Right lobe of liver (tissue), 6 donors: ENCODE results near the gene CADM2. TPM values are rescaled to one million over a fixed set of nuclear protein-coding genes. Genes with fewer than 3 reads are reported as not detected.

Experiments used
- ATAC-seq, 4 donors: fragments of 200-7000 bp; cut with Tn5 transposase; one replicate each; pipeline ENCODE4 v1.9.1; 2020; ENCODE audit warnings: mild to moderate bottlenecking in 4 of 4, moderate library complexity in 4 of 4
- DNase-seq, 3 donors: peaks; one replicate each; pipeline ENCODE4 v3.0.0-alpha.2; 2020
- H3K27ac ChIP-seq, 3 donors: fragments of 200-600 bp; one replicate each; pipeline ENCODE4 v1.8.0; 2022
- H3K27me3 ChIP-seq, 2 donors: fragments of 200-600 bp; one replicate each; pipeline ENCODE4 v1.8.0; 2022
- H3K36me3 ChIP-seq, 4 donors: fragments of 200-600 bp; sonication (generic) in 1 of 4; one replicate each; pipeline versions ENCODE4 v1.5.1 to v1.8.0; 2017 to 2022; ENCODE audit warnings: control low read depth in 1 of 4
- H3K4me1 ChIP-seq, 4 donors: fragments of 200-600 bp; sonication (generic) in 1 of 4; one replicate each; pipeline versions ENCODE4 v1.5.1 to v1.8.0; 2017 to 2022; ENCODE audit warnings: control low read depth in 1 of 4
- H3K4me3 ChIP-seq, 3 donors: fragments of 200-600 bp; one replicate each; pipeline ENCODE4 v1.8.0; 2022
- H3K9me3 ChIP-seq, 4 donors: fragments of 200-600 bp; sonication (generic) in 1 of 4; one replicate each; pipeline versions ENCODE4 v1.5.1 to v1.8.0; 2017 to 2022; ENCODE audit warnings: control low read depth in 1 of 4
- POLR2A ChIP-seq: fragments of 450-650 bp; IDR thresholded peaks from one replicate; pipeline ENCODE4 v1.6.1; 2017; ENCODE audit warnings: antibody characterized with exemption, mild to moderate bottlenecking
- WGBS: methylation state at CpG from one replicate; pipeline ENCODE4 v1.1.6; 2018; ENCODE audit warnings: low coverage, low lambda C conversion rate; ENCODE audit not compliant: insufficient coverage; ENCODE audit errors: missing lambda C conversion rate; 5-methylcytosine and 5-hydroxymethylcytosine counted together
- intact Hi-C, 2 donors: fragments of 100-400 bp; cut with DNase I; formaldehyde crosslinking; loops; one replicate each; pipeline versions ENCODE4 v1.11.2 to v1.14.1; 2022
- total RNA-seq, 6 experiments: library from RNA; depleted of rRNA in 2 of 6; stranded (reverse); fragments of >200 nt in 2 of 6; fragmentation: NEBNext Ultra II Directional in 3 of 6; extraction: Animal tissue kit (Norgen Biotek cat#: 25700) in 3 of 6; gene quantifications; one replicate each; pipeline versions ENCODE4 v1.1.0 to v1.2.4, GENCODE V29; 2016 to 2023
- TF ChIP-seq, protein P1 (sequence below), 4 donors: fragments of 200-600 bp in 3 of 4; fragments of 450-650 bp in 1 of 4; IDR thresholded peaks; one replicate each; pipeline versions ENCODE4 v1.5.1 to v1.8.0; 2016 to 2022; ENCODE audit warnings: antibody characterized with exemption in 4 of 4, mild to moderate bottlenecking in 2 of 4
- donor health status: DM: no; HTN: yes; CAD: no.
- donor health status: DM: no; HTN: no; CAD: no.
- donor health status: DM: no; HTN: no; CAD: no.
- donor health status: DM: no; HTN: yes; CAD: no.
- donor health status: DM: no; HTN: yes; CAD: no.

Gene CADM2
- total RNA-seq, 6 experiments from 2014 or later = under 0.01 to 1.7 (median 0.15) TPM

GRCh38 chr3:85254738-85255137 lies 295.9 kb downstream of the CADM2 start:
- Histone ChIP-seq H3K27me3 (no peaks in the 10 kb centered on the region), H3K4me3 (no peak overlapping the region), H3K36me3 (no peaks in the 10 kb centered on the region), H3K4me1 (no peaks in the 10 kb centered on the region), H3K27ac (no peak overlapping the region), H3K9me3 (no peaks in the 10 kb centered on the region)
- 52% methylated on average over 3 of the region's 3 CpGs for WGBS
- ATAC-seq (no peak), DNase-seq (no peak)
- intact Hi-C loops = no loop called here
- TF ChIP-seq POLR2A = no peak
- TF ChIP-seq, protein P1, sequence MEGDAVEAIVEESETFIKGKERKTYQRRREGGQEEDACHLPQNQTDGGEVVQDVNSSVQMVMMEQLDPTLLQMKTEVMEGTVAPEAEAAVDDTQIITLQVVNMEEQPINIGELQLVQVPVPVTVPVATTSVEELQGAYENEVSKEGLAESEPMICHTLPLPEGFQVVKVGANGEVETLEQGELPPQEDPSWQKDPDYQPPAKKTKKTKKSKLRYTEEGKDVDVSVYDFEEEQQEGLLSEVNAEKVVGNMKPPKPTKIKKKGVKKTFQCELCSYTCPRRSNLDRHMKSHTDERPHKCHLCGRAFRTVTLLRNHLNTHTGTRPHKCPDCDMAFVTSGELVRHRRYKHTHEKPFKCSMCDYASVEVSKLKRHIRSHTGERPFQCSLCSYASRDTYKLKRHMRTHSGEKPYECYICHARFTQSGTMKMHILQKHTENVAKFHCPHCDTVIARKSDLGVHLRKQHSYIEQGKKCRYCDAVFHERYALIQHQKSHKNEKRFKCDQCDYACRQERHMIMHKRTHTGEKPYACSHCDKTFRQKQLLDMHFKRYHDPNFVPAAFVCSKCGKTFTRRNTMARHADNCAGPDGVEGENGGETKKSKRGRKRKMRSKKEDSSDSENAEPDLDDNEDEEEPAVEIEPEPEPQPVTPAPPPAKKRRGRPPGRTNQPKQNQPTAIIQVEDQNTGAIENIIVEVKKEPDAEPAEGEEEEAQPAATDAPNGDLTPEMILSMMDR (IDR thresholded peaks at IDR 0.05) = no peak

DNA sequence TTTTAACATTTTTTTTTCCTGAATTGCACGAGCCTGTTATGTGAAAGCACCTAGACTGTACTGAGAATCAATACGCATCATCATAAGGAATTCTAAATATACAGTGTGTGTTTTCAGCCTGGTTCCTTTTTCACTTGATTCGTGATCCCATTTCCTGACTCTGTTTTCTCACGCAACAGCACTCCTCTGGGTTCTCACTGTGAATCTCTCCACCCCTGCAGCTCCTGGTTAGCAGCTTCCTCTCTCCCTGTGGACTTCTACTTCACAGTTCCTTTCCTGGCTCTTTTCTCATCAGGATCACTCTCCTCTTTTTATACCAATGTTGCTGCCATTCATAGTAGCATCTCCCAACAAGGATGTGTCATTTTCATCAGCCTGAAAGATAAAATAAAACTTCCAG lies 297.2 kb downstream of the CADM2 start:
- H3K27me3 ChIP-seq = no peaks in the 10 kb centered on the region
- no peaks in the 10 kb centered on the region for H3K4me1 ChIP-seq
- DNase-seq = no peak
- no peaks in the 10 kb centered on the region for H3K9me3 ChIP-seq
- intact Hi-C loops = no loop called here
- no peaks in the 10 kb centered on the region for H3K36me3 ChIP-seq
- TF ChIP-seq, protein P1 (IDR thresholded peaks at IDR 0.05) = no peak
- no peak for TF ChIP-seq POLR2A
- WGBS = 18% methylated on average over 4 of the region's 4 CpGs
- no peak for ATAC-seq
- no peak overlapping the region for H3K4me3 ChIP-seq
- H3K27ac ChIP-seq = no peak overlapping the region

GRCh38 chr3:85258326-85258725 lies 299.5 kb downstream of the CADM2 start:
- Histone ChIP-seq H3K27me3 (no peaks in the 10 kb centered on the region), H3K4me1 (no peaks in the 10 kb centered on the region), H3K27ac (no peak overlapping the region), H3K36me3 (no peaks in the 10 kb centered on the region), H3K4me3 (no peak overlapping the region), H3K9me3 (no peaks in the 10 kb centered on the region)
- ATAC-seq (no peak), DNase-seq (no peak)
- TF ChIP-seq, protein P1 (IDR thresholded peaks at IDR 0.05) = no peak
- no peak for TF ChIP-seq POLR2A
- intact Hi-C loops = no loop called here
- 57% methylated on average over 5 of the region's 5 CpGs for WGBS

GRCh38 chr3:85258819-85259218 lies 300.0 kb downstream of the CADM2 start:
- 60% methylated on average over 2 of the region's 2 CpGs for WGBS
- no peak overlapping the region for H3K4me3 ChIP-seq
- no peak for DNase-seq
- no peak for TF ChIP-seq POLR2A
- TF ChIP-seq, protein P1 (IDR thresholded peaks at IDR 0.05) = no peak
- no peak overlapping the region for H3K27ac ChIP-seq
- no peak for ATAC-seq
- no peaks in the 10 kb centered on the region for H3K9me3 ChIP-seq
- H3K4me1 ChIP-seq = no peaks in the 10 kb centered on the region
- intact Hi-C loops = no loop called here
- no peaks in the 10 kb centered on the region for H3K36me3 ChIP-seq
- no peaks in the 10 kb centered on the region for H3K27me3 ChIP-seq

DNA sequence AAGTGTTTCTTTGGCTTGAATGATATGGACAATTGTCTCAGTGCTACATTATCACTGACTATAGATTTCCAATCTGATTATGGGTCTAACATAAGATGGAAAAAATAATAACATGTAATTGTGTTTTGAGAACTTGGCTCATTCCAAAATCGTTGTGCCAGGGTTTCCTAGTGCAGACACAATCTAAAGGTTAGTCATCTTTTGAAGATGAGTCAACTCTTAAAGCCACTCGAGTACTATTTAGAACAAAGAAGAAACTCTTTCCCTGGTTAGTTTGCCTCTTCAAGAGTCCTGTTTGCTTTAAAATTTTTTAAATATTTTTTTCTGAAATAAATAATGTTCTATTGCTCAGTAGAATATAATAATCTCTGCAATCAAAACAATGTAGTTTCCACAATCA lies 301.0 kb downstream of the CADM2 start:
- intact Hi-C loops = no loop called here
- Histone ChIP-seq H3K36me3 (no peaks in the 10 kb centered on the region), H3K9me3 (no peaks in the 10 kb centered on the region), H3K4me1 (no peaks in the 10 kb centered on the region), H3K4me3 (no peak overlapping the region), H3K27me3 (no peaks in the 10 kb centered on the region), H3K27ac (no peak overlapping the region)
- DNase-seq = no peak
- no peak for ATAC-seq
- 18% methylated on average over 2 of the region's 2 CpGs for WGBS
- TF ChIP-seq, protein P1 (IDR thresholded peaks at IDR 0.05) = no peak
- no peak for TF ChIP-seq POLR2A
